Neural progenitor cell (in vitro differentiated cells): ENCODE measurements around the gene KLHL3. TPM values are rescaled to one million over a fixed set of nuclear protein-coding genes. Genes with fewer than 3 reads are reported as not detected.
A peak's percentile ranks its signal among the peaks of the same experiment; 100 is the strongest.

ENCODE experiments used
- DNase-seq: peaks from one replicate; pipeline ENCODE4 v3.0.0-alpha.2; 2016; ENCODE audit warnings: low spot score
- H2AFZ ChIP-seq: fragments of 200-600 bp; sonication (generic); replicated peaks from 2 replicates; pipeline ENCODE4 v1.6.1; 2016; ENCODE audit warnings: antibody characterized with exemption
- H3F3A ChIP-seq: fragments of 200-600 bp; sonication (generic); 2 replicates; pipeline ENCODE4 v1.6.1; 2016; ENCODE audit warnings: antibody characterized with exemption, low read depth
- H3K27ac ChIP-seq: fragments of 200-600 bp; sonication (generic); 2 replicates; pipeline ENCODE4 v1.5.1; 2016; ENCODE audit warnings: mild to moderate bottlenecking
- H3K27me3 ChIP-seq: fragments of 200-600 bp; sonication (generic); 2 replicates; pipeline ENCODE4 v1.6.1; 2016; ENCODE audit warnings: mild to moderate bottlenecking, moderate library complexity
- H3K36me3 ChIP-seq: fragments of 200-600 bp; sonication (generic); 2 replicates; pipeline ENCODE4 v1.5.1; 2016
- H3K4me1 ChIP-seq: fragments of 200-600 bp; sonication (generic); 2 replicates; pipeline ENCODE4 v1.6.1; 2016; ENCODE audit warnings: mixed run types
- H3K4me2 ChIP-seq: fragments of 200-600 bp; sonication (generic); 2 replicates; pipeline ENCODE4 v1.6.1; 2016
- H3K4me3 ChIP-seq: fragments of 200-600 bp; sonication (generic); 2 replicates; pipeline ENCODE4 v1.5.1; 2016
- H3K79me2 ChIP-seq: fragments of 200-600 bp; sonication (generic); 2 replicates; pipeline ENCODE4 v1.6.1; 2016; ENCODE audit warnings: low read depth
- H3K9ac ChIP-seq: fragments of 200-600 bp; sonication (generic); 2 replicates; pipeline ENCODE4 v1.6.1; 2016
- H3K9me3 ChIP-seq: fragments of 200-600 bp; sonication (generic); 2 replicates; pipeline ENCODE4 v1.5.1; 2016; ENCODE audit warnings: low read depth
- H4K20me1 ChIP-seq: fragments of 200-600 bp; sonication (generic); 2 replicates; pipeline ENCODE4 v1.6.1; 2016; ENCODE audit warnings: low read depth
- H3K27ac Mint-ChIP-seq: 3 replicates; pipeline ENCODE4 v1.8.0; 2021; ENCODE audit warnings: mixed read lengths
- H3K27me3 Mint-ChIP-seq: 2 replicates; pipeline ENCODE4 v1.8.0; 2022; ENCODE audit warnings: low read depth, mild to moderate bottlenecking, inconsistent platforms, moderate library complexity, mixed read lengths; ENCODE audit not compliant: insufficient read depth
- H3K36me3 Mint-ChIP-seq: 3 replicates; pipeline ENCODE4 v1.8.0; 2021; ENCODE audit warnings: mixed read lengths
- H3K4me1 Mint-ChIP-seq: 3 replicates; pipeline ENCODE4 v1.8.0; 2021; ENCODE audit warnings: mixed read lengths
- H3K4me3 Mint-ChIP-seq: 3 replicates; pipeline ENCODE4 v1.8.0; 2021; ENCODE audit warnings: mild to moderate bottlenecking, moderate library complexity, mixed read lengths
- H3K9me3 Mint-ChIP-seq: 3 replicates; pipeline ENCODE4 v1.8.0; 2020; ENCODE audit warnings: mixed read lengths
- CTCF ChIP-seq: fragments of 200-600 bp; sonication (generic); IDR thresholded peaks from 2 replicates; pipeline ENCODE4 v1.5.1; 2017; ENCODE audit warnings: antibody characterized with exemption, mild to moderate bottlenecking
- EZH2 ChIP-seq: fragments of 200-600 bp; sonication (generic); IDR thresholded peaks from 2 replicates; pipeline ENCODE4 v1.6.1; 2017; ENCODE audit warnings: antibody characterized with exemption, mild to moderate bottlenecking, moderate library complexity
- EZH2phosphoT487 ChIP-seq: fragments of 200-600 bp; sonication (generic); IDR thresholded peaks from 2 replicates; pipeline ENCODE4 v1.6.1; 2017; ENCODE audit warnings: antibody characterized with exemption
- total RNA-seq: library from RNA; depleted of rRNA; stranded (reverse); fragments of >200 nt; gene quantifications from 2 replicates; pipeline ENCODE4 v1.2.3, GENCODE V29; 2015; ENCODE audit warnings: low replicate concordance

Gene KLHL3
- total RNA-seq, 1 donor from 2014 or later: 26.8 TPM

DNA sequence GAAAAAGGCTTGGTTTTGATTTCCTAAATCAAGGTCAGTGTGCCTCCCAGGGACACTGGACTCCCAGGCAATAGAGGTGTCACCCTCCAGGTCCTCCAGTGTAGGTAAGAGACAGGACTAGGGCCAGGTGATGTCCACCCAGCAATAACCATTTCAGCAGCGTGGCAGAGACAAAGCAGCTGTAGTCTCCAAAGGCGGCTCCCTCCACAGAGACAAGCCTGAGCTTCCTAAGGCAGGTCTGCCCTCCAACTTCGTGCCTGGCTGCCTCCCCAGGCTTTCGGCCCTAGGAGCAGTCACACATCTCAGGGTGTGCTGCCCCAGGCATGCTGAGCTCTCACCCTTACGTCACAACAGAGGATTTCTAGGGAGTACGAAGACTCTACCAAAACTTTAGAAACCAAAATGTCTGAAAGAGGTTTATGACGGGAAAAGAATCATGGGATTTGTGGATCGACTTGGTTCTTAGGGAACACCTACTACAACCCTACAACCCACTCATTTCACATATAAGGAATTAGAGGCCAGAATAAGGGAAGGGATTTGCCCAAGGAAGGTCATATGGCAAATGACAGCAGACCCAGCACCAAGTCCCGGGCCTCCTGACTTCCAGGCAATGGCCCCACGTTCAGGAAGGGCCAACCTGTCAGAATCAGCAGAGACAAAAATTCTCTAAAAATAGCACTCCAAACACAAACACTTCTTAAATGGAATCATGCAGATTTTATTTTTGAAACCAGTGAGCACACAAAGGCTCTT lies 105.5 kb downstream of the KLHL3 start:
- H3K9me3 ChIP-seq: no peaks in the 10 kb centered on the region
- Mint-ChIP-seq H3K36me3 (peaks cover 10% of the 10 kb centered on the region), H3K4me1 (peaks cover 15% of the 10 kb centered on the region), H3K27ac (no peak overlapping the region), H3K4me3 (no peak overlapping the region), H3K27me3 (no peaks in the 10 kb centered on the region), H3K9me3 (peaks cover 8% of the 10 kb centered on the region)
- H4K20me1 ChIP-seq: peaks cover 8% of the 10 kb centered on the region
- no peak overlapping the region for H3K4me2 ChIP-seq
- H3K27ac ChIP-seq: peak overlapping the region; percentile 62
- no peak overlapping the region for H3K9ac ChIP-seq
- H3K27me3 ChIP-seq: no peaks in the 10 kb centered on the region
- no peak for TF ChIP-seq EZH2phosphoT487
- no peak for TF ChIP-seq CTCF
- no peak for TF ChIP-seq EZH2
- H2AFZ ChIP-seq: no peak overlapping the region
- peaks cover 8% of the 10 kb centered on the region for H3F3A ChIP-seq
- peak; percentile 27 for DNase-seq
- no peaks in the 10 kb centered on the region for H3K79me2 ChIP-seq
- no peaks in the 10 kb centered on the region for H3K36me3 ChIP-seq
- no peak overlapping the region for H3K4me3 ChIP-seq
- peaks cover 20% of the 10 kb centered on the region for H3K4me1 ChIP-seq

DNA sequence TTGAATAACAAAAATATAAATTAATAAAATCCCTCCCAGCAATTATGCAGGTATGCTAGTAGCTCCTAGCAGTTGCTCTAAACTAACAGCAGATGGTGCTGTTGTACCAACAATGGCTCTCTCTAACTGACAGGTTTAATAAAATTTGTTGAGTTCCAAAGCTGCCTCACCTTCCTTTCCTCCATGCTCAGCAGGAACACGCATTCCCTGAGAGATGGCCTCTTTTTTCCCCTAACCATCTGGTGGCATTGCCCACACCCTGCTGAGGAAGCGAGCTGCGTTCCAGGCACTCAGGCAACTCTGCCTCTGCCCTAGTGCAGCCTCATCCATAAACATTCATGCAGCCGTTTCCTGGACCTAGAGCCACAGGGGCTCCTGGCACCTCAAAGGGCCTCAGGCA lies 106.2 kb downstream of the KLHL3 start:
- H3K79me2 ChIP-seq: no peaks in the 10 kb centered on the region
- H3K36me3 ChIP-seq: no peaks in the 10 kb centered on the region
- DNase-seq: peak; percentile 73
- H3K27ac Mint-ChIP-seq: no peak overlapping the region
- H3K36me3 Mint-ChIP-seq: peaks cover 13% of the 10 kb centered on the region
- peak; percentile 96 for TF ChIP-seq CTCF
- TF ChIP-seq EZH2: no peak
- no peak overlapping the region for H3K27ac ChIP-seq
- H3K9me3 ChIP-seq: no peaks in the 10 kb centered on the region
- peaks cover 8% of the 10 kb centered on the region for H4K20me1 ChIP-seq
- H3K9me3 Mint-ChIP-seq: peaks cover 8% of the 10 kb centered on the region
- peaks cover 8% of the 10 kb centered on the region for H3F3A ChIP-seq
- H3K4me3 ChIP-seq: no peak overlapping the region
- H3K27me3 ChIP-seq: no peaks in the 10 kb centered on the region
- no peak overlapping the region for H3K9ac ChIP-seq
- peaks cover 20% of the 10 kb centered on the region for H3K4me1 ChIP-seq
- no peak overlapping the region for H3K4me3 Mint-ChIP-seq
- H2AFZ ChIP-seq: no peak overlapping the region
- peaks cover 12% of the 10 kb centered on the region for H3K4me1 Mint-ChIP-seq
- H3K27me3 Mint-ChIP-seq: no peaks in the 10 kb centered on the region
- peak overlapping the region; percentile 28 for H3K4me2 ChIP-seq

DNA sequence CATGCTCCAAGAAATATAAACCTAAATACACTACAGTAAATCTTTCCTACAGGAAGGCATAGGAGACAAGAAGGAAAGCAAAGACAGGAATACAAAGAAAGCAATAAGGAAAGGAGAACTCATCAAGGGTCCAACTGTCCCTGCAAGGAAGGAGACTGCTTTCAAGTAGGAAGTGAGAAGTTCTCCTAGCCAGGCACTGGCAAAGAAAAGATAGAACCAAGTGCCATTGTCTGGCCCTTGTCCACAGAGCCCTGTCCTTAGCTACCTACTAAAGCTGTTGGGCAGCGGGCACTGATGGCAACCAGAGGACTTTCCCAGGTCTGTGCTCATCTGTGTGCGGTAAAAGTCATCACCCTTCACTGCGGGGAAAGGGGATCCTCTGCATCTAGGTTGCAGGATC lies 108.2 kb downstream of the KLHL3 start:
- Mint-ChIP-seq H3K4me3 (no peak overlapping the region), H3K27ac (no peak overlapping the region), H3K36me3 (peaks cover 8% of the 10 kb centered on the region), H3K9me3 (peaks cover 7% of the 10 kb centered on the region), H3K4me1 (peaks cover 12% of the 10 kb centered on the region), H3K27me3 (no peaks in the 10 kb centered on the region)
- no peak overlapping the region for H3K27ac ChIP-seq
- no peaks in the 10 kb centered on the region for H3K27me3 ChIP-seq
- H3K79me2 ChIP-seq: no peaks in the 10 kb centered on the region
- H3K4me2 ChIP-seq: no peak overlapping the region
- peaks cover 8% of the 10 kb centered on the region for H3F3A ChIP-seq
- H3K4me3 ChIP-seq: no peak overlapping the region
- H3K4me1 ChIP-seq: peaks cover 20% of the 10 kb centered on the region
- no peak overlapping the region for H3K9ac ChIP-seq
- H4K20me1 ChIP-seq: peaks cover 8% of the 10 kb centered on the region
- no peak for DNase-seq
- H2AFZ ChIP-seq: no peak overlapping the region
- H3K36me3 ChIP-seq: no peaks in the 10 kb centered on the region
- no peaks in the 10 kb centered on the region for H3K9me3 ChIP-seq
- TF ChIP-seq EZH2: no peak
- TF ChIP-seq CTCF: no peak
- no peak for TF ChIP-seq EZH2phosphoT487
